Coronary artery (tissue), 2 donors: ENCODE data around the gene KAZN.

ENCODE experiments used
- DNase-seq: peaks from one replicate; pipeline ENCODE4 v3.0.0-alpha.2; 2017; ENCODE audit warnings: low spot score
- H3K27ac ChIP-seq, 2 donors: fragments of 200-600 bp; sonication (generic); one replicate each; pipeline ENCODE4 v1.5.1; 2016 to 2019
- H3K4me3 ChIP-seq: fragments of 200-600 bp; sonication (generic); 2 replicates; pipeline ENCODE4 v1.5.1; 2016; ENCODE audit warnings: mild to moderate bottlenecking, moderate library complexity
- TF ChIP-seq, protein P1 (sequence below): fragments of 200-600 bp; sonication (generic); IDR thresholded peaks from one replicate; pipeline ENCODE4 v1.5.1; 2019; ENCODE audit warnings: antibody characterized with exemption

Gene KAZN

DNA sequence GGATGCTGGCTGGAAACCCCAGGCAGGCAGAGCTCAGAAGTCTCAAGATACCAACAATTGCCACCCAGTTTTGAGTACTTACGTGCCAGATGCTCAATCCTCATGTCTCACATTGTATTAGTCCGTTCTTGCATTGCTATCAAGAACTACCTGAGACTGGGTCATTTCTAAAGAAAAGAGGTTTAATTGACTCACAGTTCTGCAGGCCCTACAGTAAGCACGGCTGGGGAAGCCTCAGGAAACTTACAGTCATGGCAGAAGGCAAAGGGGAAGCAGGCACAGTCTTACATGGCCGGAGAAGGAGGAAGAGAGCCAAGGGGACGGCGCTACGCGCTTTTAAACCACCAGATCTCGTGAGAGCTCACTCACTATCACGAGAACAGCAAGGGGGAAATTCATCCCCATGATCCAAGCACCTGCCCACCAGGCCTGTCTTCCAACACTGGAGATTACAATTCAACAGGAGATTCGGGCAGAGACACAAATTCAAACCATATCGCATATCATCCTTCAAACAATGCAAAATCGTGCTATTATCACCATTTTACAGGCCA lies 58.0 kb downstream of the KAZN start:
- H3K4me3 ChIP-seq, result no peak overlapping the region
- H3K27ac ChIP-seq, result no peak overlapping the region
- no peak for DNase-seq
- TF ChIP-seq, protein P1, sequence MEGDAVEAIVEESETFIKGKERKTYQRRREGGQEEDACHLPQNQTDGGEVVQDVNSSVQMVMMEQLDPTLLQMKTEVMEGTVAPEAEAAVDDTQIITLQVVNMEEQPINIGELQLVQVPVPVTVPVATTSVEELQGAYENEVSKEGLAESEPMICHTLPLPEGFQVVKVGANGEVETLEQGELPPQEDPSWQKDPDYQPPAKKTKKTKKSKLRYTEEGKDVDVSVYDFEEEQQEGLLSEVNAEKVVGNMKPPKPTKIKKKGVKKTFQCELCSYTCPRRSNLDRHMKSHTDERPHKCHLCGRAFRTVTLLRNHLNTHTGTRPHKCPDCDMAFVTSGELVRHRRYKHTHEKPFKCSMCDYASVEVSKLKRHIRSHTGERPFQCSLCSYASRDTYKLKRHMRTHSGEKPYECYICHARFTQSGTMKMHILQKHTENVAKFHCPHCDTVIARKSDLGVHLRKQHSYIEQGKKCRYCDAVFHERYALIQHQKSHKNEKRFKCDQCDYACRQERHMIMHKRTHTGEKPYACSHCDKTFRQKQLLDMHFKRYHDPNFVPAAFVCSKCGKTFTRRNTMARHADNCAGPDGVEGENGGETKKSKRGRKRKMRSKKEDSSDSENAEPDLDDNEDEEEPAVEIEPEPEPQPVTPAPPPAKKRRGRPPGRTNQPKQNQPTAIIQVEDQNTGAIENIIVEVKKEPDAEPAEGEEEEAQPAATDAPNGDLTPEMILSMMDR, result no peak

DNA sequence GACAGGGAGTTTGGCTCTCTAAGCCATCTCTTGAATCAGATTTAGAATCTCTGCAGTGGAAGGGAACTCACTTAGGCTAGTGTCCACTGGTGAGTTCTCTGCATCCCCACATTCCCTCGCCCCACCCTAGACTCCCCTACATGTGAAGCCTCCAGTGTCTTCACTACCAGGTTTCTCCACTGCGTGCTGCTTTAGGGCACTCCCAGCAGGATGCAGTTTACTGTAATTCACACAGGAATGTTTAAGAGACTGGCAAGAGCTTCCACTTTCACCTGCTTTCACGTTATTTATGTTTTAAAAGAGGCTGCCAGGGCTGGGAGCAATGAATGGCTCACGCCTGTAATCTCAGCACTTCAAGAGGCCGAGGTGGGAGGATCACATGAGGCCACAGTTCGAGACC lies 60.2 kb downstream of the KAZN start:
- DNase-seq, result no peak
- TF ChIP-seq, protein P1, result no peak
- no peak overlapping the region for H3K27ac ChIP-seq
- no peak overlapping the region for H3K4me3 ChIP-seq

DNA sequence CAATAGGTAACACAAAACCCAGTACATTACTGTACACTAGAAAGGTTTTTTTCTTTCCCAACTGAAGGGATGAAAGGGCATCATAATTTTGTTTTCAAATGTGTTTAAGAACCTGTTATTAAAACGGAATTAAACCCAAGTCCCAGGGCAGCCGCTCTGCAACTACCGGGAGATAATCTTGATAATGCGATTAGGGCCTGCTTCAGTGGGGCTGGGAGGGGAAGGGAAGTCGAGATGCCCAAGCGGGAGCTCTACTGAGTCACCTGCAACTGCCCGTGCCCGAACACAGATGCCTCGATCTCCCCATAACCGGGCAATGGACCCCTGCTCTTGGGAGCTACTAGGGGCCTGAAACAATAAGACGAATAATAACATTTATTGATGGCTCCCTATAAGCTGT lies 61.4 kb downstream of the KAZN start:
- TF ChIP-seq, protein P1, result no peak

DNA sequence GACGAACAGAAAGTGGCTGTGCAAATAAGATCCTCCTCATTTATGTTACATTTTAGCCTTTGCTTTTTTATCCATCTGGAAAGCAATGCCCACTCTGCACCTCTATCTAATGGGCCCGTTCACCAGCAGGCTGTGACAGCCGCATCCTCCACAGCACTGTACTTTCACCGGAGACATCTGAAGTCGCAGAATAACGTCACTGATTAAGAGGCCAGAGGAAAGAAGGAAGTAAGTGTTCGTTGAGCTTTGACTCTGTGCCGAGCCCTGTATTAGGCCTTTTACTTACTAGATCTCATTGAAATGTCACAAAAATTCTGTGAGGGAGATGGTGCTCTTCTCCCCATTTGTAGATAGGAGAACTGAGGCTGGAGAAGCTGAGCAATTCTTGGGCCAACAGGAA lies 62.3 kb downstream of the KAZN start:
- peak overlapping the region; percentile 45 for H3K4me3 ChIP-seq
- DNase-seq, result no peak
- no peak overlapping the region for H3K27ac ChIP-seq
- TF ChIP-seq, protein P1, result no peak

More for the DNA sequence above, 61.4 kb downstream of the KAZN start:
- DNase-seq, result no peak
- Histone ChIP-seq H3K27ac (no peak overlapping the region), H3K4me3 (no peak overlapping the region)

DNA sequence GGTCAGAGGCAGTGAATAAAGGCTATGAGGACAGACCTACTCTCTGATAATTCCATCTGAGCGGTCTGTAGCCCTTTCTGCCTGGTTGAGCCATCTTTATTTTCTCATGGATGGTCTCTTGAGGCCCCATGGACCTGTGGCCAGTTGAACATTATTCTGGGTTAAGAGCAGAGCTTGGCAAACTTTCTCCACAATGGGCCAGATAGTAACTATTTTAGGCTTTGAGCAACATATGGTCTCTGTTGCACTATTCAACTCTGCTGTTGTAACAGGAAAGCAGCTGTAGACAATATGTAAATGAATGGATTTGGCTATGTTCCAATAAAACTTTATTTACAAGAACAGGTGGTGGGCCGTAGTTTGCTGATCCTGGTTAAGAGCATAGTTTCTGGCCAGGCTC lies 62.7 kb downstream of the KAZN start:
- TF ChIP-seq, protein P1, result no peak
- no peak for DNase-seq
- Histone ChIP-seq H3K27ac (no peak overlapping the region), H3K4me3 (no peak overlapping the region)

DNA sequence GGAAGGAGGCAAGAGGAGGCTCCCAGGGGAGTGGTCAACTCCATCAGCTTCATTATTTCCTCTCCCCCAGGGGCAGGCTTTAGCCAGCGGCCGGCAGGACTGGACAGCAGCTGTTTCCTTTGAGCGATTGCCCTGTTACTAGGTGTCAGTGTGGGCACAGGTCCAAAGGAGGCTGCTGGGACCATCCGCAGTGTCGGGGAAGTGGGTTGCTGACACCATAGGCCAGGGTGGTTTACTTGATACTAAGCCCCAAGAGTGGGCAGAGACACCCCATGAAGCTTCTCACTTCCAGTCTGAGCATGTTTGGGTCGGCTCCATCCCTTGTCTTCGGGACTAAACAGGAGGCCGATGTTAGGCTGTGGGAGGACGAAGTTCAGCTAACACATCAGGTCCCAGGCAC lies 63.6 kb downstream of the KAZN start:
- H3K27ac ChIP-seq, result no peak overlapping the region
- H3K4me3 ChIP-seq, result no peak overlapping the region
- no peak for DNase-seq
- TF ChIP-seq, protein P1, result no peak

DNA sequence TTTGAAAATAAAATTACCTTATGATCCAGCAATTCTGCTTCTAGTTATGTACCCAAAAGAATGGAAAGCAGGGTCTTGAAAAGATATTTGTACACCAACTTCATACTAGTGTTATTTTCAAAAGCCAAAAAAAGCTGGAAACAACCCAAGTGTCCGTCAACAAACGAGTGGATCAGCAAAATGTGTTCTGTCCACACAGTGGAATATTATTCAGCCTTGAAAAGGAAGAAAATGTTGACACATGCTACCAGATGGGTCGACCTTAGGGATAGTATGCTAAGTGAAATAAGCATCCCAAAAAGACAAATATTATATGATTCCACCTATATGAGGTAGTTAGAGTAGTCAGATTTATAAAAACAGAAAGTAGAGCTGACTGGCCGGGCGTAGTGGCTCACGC lies 65.3 kb downstream of the KAZN start:
- Histone ChIP-seq H3K27ac (no peak overlapping the region), H3K4me3 (no peak overlapping the region)
- DNase-seq, result no peak
- TF ChIP-seq, protein P1, result no peak
